H1 (cell line): ENCODE measurements around the gene TRABD2B. TPM values are rescaled to one million over a fixed set of nuclear protein-coding genes. Genes with fewer than 3 reads are reported as not detected.

Experiments
- CTCF ChIA-PET: fragments of 300-600 bp; sonication (Branson Sonifier 250); formaldehyde crosslinking; loops from one replicate; lab custom pipeline; 2021; ENCODE audit not compliant: partially characterized antibody; lab: Charles Lee
- POLR2A ChIA-PET: fragments of 300-600 bp; sonication (Branson Sonifier 250); formaldehyde crosslinking; loops from one replicate; lab custom pipeline; 2021; ENCODE audit warnings: inconsistent platforms; ENCODE audit not compliant: partially characterized antibody; lab: Charles Lee
- DNase-seq, 2 experiments: peaks; one replicate each; pipeline versions ENCODE4 v3.0.0 to v3.0.0-alpha.2; 2010 to 2022; ENCODE audit warnings: low spot score in 2 of 2, low read depth in 1 of 2, mixed read lengths in 1 of 2
- FAIRE-seq: peaks from 2 replicates; lab custom pipeline; 2011; peaks lifted over from hg19 to GRCh38; lab: Jason Lieb, UNC
- H2AFZ ChIP-seq: 2 replicates; pipeline ENCODE4 v1.8.1; 2012; ENCODE audit warnings: low read length, inconsistent platforms
- H2AK5ac ChIP-seq: 2 replicates; pipeline ENCODE4 v1.6.1; 2013; ENCODE audit warnings: low read depth, low read length
- H2BK120ac ChIP-seq: replicated peaks from 2 replicates; pipeline ENCODE3; 2013; ENCODE audit warnings: low read depth, low read length, inconsistent platforms
- H2BK12ac ChIP-seq: 2 replicates; pipeline ENCODE4 v1.6.1; 2013; ENCODE audit warnings: low read depth, low read length
- H2BK15ac ChIP-seq: 2 replicates; pipeline ENCODE4 v1.6.1; 2013; ENCODE audit warnings: low read length
- H2BK20ac ChIP-seq: 2 replicates; pipeline ENCODE4 v1.6.1; 2013; ENCODE audit warnings: low read length
- H2BK5ac ChIP-seq: 2 replicates; pipeline ENCODE4 v1.6.1; 2013; ENCODE audit warnings: low read depth, low read length
- H3K14ac ChIP-seq: 2 replicates; pipeline ENCODE4 v1.6.1; 2013; ENCODE audit warnings: inconsistent platforms; ENCODE audit not compliant: insufficient read length
- H3K18ac ChIP-seq: 2 replicates; pipeline ENCODE4 v1.6.1; 2013; ENCODE audit warnings: low read length; ENCODE audit errors: extremely low read depth
- H3K23ac ChIP-seq: 2 replicates; pipeline ENCODE4 v1.6.1; 2013; ENCODE audit warnings: inconsistent platforms; ENCODE audit not compliant: insufficient read length
- H3K23me2 ChIP-seq: 2 replicates; pipeline ENCODE4 v1.6.1; 2013; ENCODE audit warnings: low read depth, low read length
- H3K27ac ChIP-seq: 2 replicates; pipeline ENCODE4 v1.6.1; 2011; ENCODE audit warnings: low read depth, low read length, inconsistent platforms
- H3K27me3 ChIP-seq, 4 experiments: replicated peaks in 1 of 4; 1 replicate in 1 of 4; 2 replicates in 3 of 4; pipeline versions ENCODE4 v1.6.1 to v1.8.1; 2011 to 2013; ENCODE audit warnings: low read length in 3 of 4, mild to moderate bottlenecking in 3 of 4, inconsistent platforms in 2 of 4, mixed read lengths in 2 of 4, moderate library complexity in 1 of 4; ENCODE audit not compliant: control insufficient read depth in 3 of 4, insufficient read depth in 3 of 4; ENCODE audit errors: extremely low read depth in 1 of 4
- H3K36me3 ChIP-seq, 4 experiments: 2 replicates each; pipeline versions ENCODE4 v1.6.1 to v1.8.1; 2011 to 2013; ENCODE audit warnings: mild to moderate bottlenecking in 4 of 4, low read length in 3 of 4, moderate library complexity in 2 of 4, control low read depth in 1 of 4, inconsistent platforms in 1 of 4; ENCODE audit not compliant: insufficient read depth in 4 of 4, control insufficient read depth in 2 of 4
- H3K4ac ChIP-seq: replicated peaks from 2 replicates; pipeline ENCODE3; 2013; ENCODE audit warnings: low read length, low read depth, mixed read lengths, inconsistent platforms; ENCODE audit not compliant: insufficient read length
- H3K4me1 ChIP-seq, 4 experiments: replicated peaks in 1 of 4; 1 replicate in 1 of 4; 2 replicates in 3 of 4; pipeline versions ENCODE4 v1.6.1 to v1.8.1; 2011 to 2013; ENCODE audit warnings: low read length in 3 of 4, inconsistent platforms in 2 of 4, mixed read lengths in 1 of 4; ENCODE audit not compliant: insufficient read depth in 4 of 4, control insufficient read depth in 3 of 4
- H3K4me2 ChIP-seq, 2 experiments: 2 replicates each; pipeline versions ENCODE4 v1.6.1 to v1.8.1; 2011 to 2013; ENCODE audit warnings: low read depth in 2 of 2, low read length in 2 of 2, control low read depth in 1 of 2, inconsistent platforms in 1 of 2, mild to moderate bottlenecking in 1 of 2; ENCODE audit not compliant: insufficient read depth in 1 of 2
- H3K4me3 ChIP-seq, 4 experiments: fragments of 200-600, 300-600 bp in 1 of 4; sonication (generic), shearing (Covaris generic), sonication (Bioruptor Twin) in 1 of 4; 2 replicates each; pipeline versions ENCODE4 v1.5.1 to v1.8.1; 2011 to 2016; ENCODE audit warnings: low read length in 4 of 4, low read depth in 3 of 4, control low read depth in 2 of 4, inconsistent platforms in 2 of 4, mild to moderate bottlenecking in 2 of 4, mixed read lengths in 1 of 4, moderate library complexity in 1 of 4; ENCODE audit not compliant: insufficient read depth in 2 of 4; ENCODE audit errors: extremely low read depth in 1 of 4
- H3K56ac ChIP-seq: replicated peaks from 2 replicates; pipeline ENCODE3; 2013; ENCODE audit warnings: low read depth, mild to moderate bottlenecking, mixed read lengths, low read length, inconsistent platforms; ENCODE audit not compliant: insufficient read length
- H3K79me1 ChIP-seq: 2 replicates; pipeline ENCODE4 v1.6.1; 2013; ENCODE audit warnings: low read depth, low read length, control low read depth
- H3K79me2 ChIP-seq, 2 experiments: 2 replicates each; pipeline versions ENCODE4 v1.6.1 to v1.8.1; 2012 to 2013; ENCODE audit warnings: low read length in 2 of 2, mild to moderate bottlenecking in 2 of 2, inconsistent platforms in 1 of 2; ENCODE audit not compliant: insufficient read depth in 2 of 2, control insufficient read depth in 1 of 2
- H3K9ac ChIP-seq, 4 experiments: replicated peaks in 1 of 4; 1 replicate in 1 of 4; 2 replicates in 3 of 4; pipeline versions ENCODE4 v1.6.1 to v1.8.1; 2011 to 2013; ENCODE audit warnings: low read depth in 3 of 4, low read length in 3 of 4, control low read depth in 2 of 4, mild to moderate bottlenecking in 2 of 4, moderate library complexity in 2 of 4, inconsistent platforms in 1 of 4; ENCODE audit errors: extremely low read depth in 1 of 4
- H3K9me3 ChIP-seq, 2 experiments: 2 replicates each; pipeline versions ENCODE4 v1.6.1 to v1.8.1; 2012 to 2013; ENCODE audit warnings: mild to moderate bottlenecking in 2 of 2, moderate library complexity in 2 of 2, control low read depth in 1 of 2, inconsistent platforms in 1 of 2, low read depth in 1 of 2, low read length in 1 of 2, mixed read lengths in 1 of 2; ENCODE audit not compliant: insufficient read depth in 2 of 2
- H4K20me1 ChIP-seq, 2 experiments: replicated peaks in 1 of 2; 2 replicates each; pipeline versions ENCODE3 to v1.8.1; 2011 to 2013; ENCODE audit warnings: inconsistent platforms in 2 of 2, low read length in 2 of 2, mild to moderate bottlenecking in 1 of 2; ENCODE audit not compliant: insufficient read depth in 2 of 2, control insufficient read depth in 1 of 2
- H4K5ac ChIP-seq: 2 replicates; pipeline ENCODE4 v1.6.1; 2013; ENCODE audit warnings: low read length, low read depth, mixed read lengths, inconsistent platforms; ENCODE audit not compliant: insufficient read length
- H4K8ac ChIP-seq: 2 replicates; pipeline ENCODE4 v1.8.0; 2013; ENCODE audit warnings: mild to moderate bottlenecking, moderate library complexity, low read length, inconsistent platforms; ENCODE audit not compliant: insufficient read depth; ENCODE audit errors: extremely low read depth
- H4K91ac ChIP-seq: replicated peaks from 2 replicates; pipeline ENCODE3; 2013; ENCODE audit warnings: low read length, mixed read lengths, inconsistent platforms; ENCODE audit not compliant: insufficient read length
- RFX5 ChIP-seq: IDR thresholded peaks from 2 replicates; pipeline ENCODE4 v1.6.1; 2011; ENCODE audit warnings: low read depth, low read length, improper control_type of control experiment, borderline replicate concordance
- SAP30 ChIP-seq: fragments of 300-600 bp; sonication (generic); IDR thresholded peaks from 2 replicates; pipeline ENCODE4 v1.7.1; 2012; ENCODE audit warnings: low read length, moderate library complexity, mild to moderate bottlenecking, inconsistent platforms; ENCODE audit not compliant: insufficient read depth, insufficient replicate concordance
- SP4 ChIP-seq: IDR thresholded peaks from 2 replicates; pipeline ENCODE4 v1.6.1; 2012; ENCODE audit warnings: low read length, inconsistent platforms
- TAF1 ChIP-seq: IDR thresholded peaks from 2 replicates; pipeline ENCODE4 v1.6.1; 2011; ENCODE audit warnings: mild to moderate bottlenecking, low read depth, low read length
- ZNF274 ChIP-seq: IDR thresholded peaks from 2 replicates; pipeline ENCODE4 v1.7.0; 2012; ENCODE audit warnings: low read length, borderline replicate concordance; ENCODE audit errors: extremely low read depth
- WGBS, 2 experiments: shearing (Covaris generic) in 1 of 2; methylation state at CpG; one replicate each; pipeline versions ENCODE4 v1.1.6 to v1.1.7; 2013 to 2015; ENCODE audit warnings: low lambda C conversion rate in 2 of 2, mixed read lengths in 2 of 2, inconsistent platforms in 1 of 2, low coverage in 1 of 2, missing lambda C conversion rate in 1 of 2; ENCODE audit not compliant: insufficient replicate concordance in 2 of 2, insufficient coverage in 1 of 2, insufficient read length in 1 of 2; ENCODE audit errors: extremely low coverage in 1 of 2, missing lambda C conversion rate in 1 of 2; 5-methylcytosine and 5-hydroxymethylcytosine counted together
- polyA plus RNA-seq, 7 experiments: library from polyadenylated mRNA; depleted of rRNA in 3 of 7; stranded (reverse) in 5 of 7; unstranded in 2 of 7; fragments of >200 nt in 5 of 7; fragments of 200-250 nt in 2 of 7; gene quantifications; 1 replicate in 5 of 7; 2 replicates in 1 of 7; 4 replicates in 1 of 7; pipeline versions ENCODE4 v1.2.1 to v1.2.3, GENCODE V29; 2011 to 2013; ENCODE audit warnings: missing spikeins in 2 of 7, mixed read lengths in 2 of 7
- total RNA-seq: library from RNA; stranded (reverse); fragmentation: NEBNext Ultra II Directional; extraction: Animal tissue kit (Norgen Biotek cat#: 25700); gene quantifications from 2 replicates; pipeline ENCODE4 v1.2.1, GENCODE V29; 2021

TRABD2B gene
- total and polyA plus RNA-seq, 2 of the 8 experiments (the other 6 are each of a cell fraction or from before 2014, with no cell fraction given): 0.95 to 3.4 TPM

GRCh38 chr1:47803815-47804501, 193.2 kb downstream of the TRABD2B start:
- Histone ChIP-seq H3K23me2 (no peaks in the 10 kb centered on the region), H2BK15ac (no peak overlapping the region), H3K9me3 (no peaks in the 10 kb centered on the region), H3K56ac (no peak overlapping the region), H3K9ac (no peak overlapping the region), H3K4ac (no peak overlapping the region), H2AFZ (no peak overlapping the region), H3K14ac (no peak overlapping the region), H3K27me3 (no peaks in the 10 kb centered on the region), H3K23ac (no peak overlapping the region), H2BK120ac (no peak overlapping the region), H3K18ac (no peak overlapping the region), H3K4me1 (no peaks in the 10 kb centered on the region; a peak in 1 of 7 replicates), H3K4me2 (no peak overlapping the region), H2BK5ac (no peak overlapping the region), H4K8ac (no peak overlapping the region), H3K79me1 (no peaks in the 10 kb centered on the region), H2BK20ac (no peak overlapping the region), H2BK12ac (no peak overlapping the region), H4K20me1 (no peaks in the 10 kb centered on the region), H3K36me3 (no peaks in the 10 kb centered on the region), H4K91ac (no peak overlapping the region), H2AK5ac (no peak overlapping the region), H3K4me3 (no peak overlapping the region), H3K79me2 (no peaks in the 10 kb centered on the region), H4K5ac (no peak overlapping the region), H3K27ac (no peak overlapping the region)
- DNase-seq: no peak
- POLR2A ChIA-PET: no interaction called here
- no peak for TF ChIP-seq TAF1
- no peak for TF ChIP-seq SP4
- no peak for TF ChIP-seq SAP30
- no peak for TF ChIP-seq RFX5
- TF ChIP-seq ZNF274: no peak
- CTCF ChIA-PET: interaction anchor here (0.7 to 3.1 kb wide), 5 partner anchors 9 to 99 kb away, joined by 3 to 14 read pairs (median 5); no protein-coding TSS in a partner anchor
- no peak for FAIRE-seq
- 87% methylated on average over 13 of the region's 13 CpGs; no CpG with 5 or more reads in 1 of the 2 experiments for WGBS, 2 experiments
